T-helper 2 cell treated with Interferon-gamma antibody and Interleukin-4, amounts not matched to agents 5 μg/mL and 100 μg/mL, for 36 hours (primary cell): ENCODE results near the gene HOGA1.
"Not testable (repeated sequence)": the region's sequence is repeated elsewhere in the genome, so short reads cannot be mapped to it uniquely, and the experiment has no call there.

Experiments
- DNase-seq: peaks from one replicate; pipeline ENCODE4 v3.0.0; 2021; ENCODE audit warnings: low spot score
- H3K27ac Mint-ChIP-seq: one replicate; pipeline ENCODE4 v1.8.0; 2021; ENCODE audit warnings: mild to moderate bottlenecking, mixed read lengths
- H3K27me3 Mint-ChIP-seq: one replicate; pipeline ENCODE4 v1.8.0; 2021; ENCODE audit warnings: low read depth, mixed read lengths
- H3K36me3 Mint-ChIP-seq: one replicate; pipeline ENCODE4 v1.8.0; 2021; ENCODE audit warnings: low read depth, mixed read lengths
- H3K4me1 Mint-ChIP-seq: one replicate; pipeline ENCODE4 v1.8.0; 2021; ENCODE audit warnings: low read depth, mixed read lengths
- H3K4me3 Mint-ChIP-seq: one replicate; pipeline ENCODE4 v1.8.0; 2022; ENCODE audit warnings: mild to moderate bottlenecking, moderate library complexity, mixed read lengths
- H3K9me3 Mint-ChIP-seq: one replicate; pipeline ENCODE4 v1.8.0; 2021; ENCODE audit warnings: mixed read lengths

HOGA1 gene

GRCh38 chr10:97567891-97568290, 16.3 kb upstream of the HOGA1 start:
- no peak for DNase-seq
- Mint-ChIP-seq H3K27me3 (no peaks in the 10 kb centered on the region), H3K9me3 (no peaks in the 10 kb centered on the region), H3K4me1 (no peaks in the 10 kb centered on the region), H3K27ac (no peak overlapping the region), H3K36me3 (no peaks in the 10 kb centered on the region), H3K4me3 (no peak overlapping the region)

DNA sequence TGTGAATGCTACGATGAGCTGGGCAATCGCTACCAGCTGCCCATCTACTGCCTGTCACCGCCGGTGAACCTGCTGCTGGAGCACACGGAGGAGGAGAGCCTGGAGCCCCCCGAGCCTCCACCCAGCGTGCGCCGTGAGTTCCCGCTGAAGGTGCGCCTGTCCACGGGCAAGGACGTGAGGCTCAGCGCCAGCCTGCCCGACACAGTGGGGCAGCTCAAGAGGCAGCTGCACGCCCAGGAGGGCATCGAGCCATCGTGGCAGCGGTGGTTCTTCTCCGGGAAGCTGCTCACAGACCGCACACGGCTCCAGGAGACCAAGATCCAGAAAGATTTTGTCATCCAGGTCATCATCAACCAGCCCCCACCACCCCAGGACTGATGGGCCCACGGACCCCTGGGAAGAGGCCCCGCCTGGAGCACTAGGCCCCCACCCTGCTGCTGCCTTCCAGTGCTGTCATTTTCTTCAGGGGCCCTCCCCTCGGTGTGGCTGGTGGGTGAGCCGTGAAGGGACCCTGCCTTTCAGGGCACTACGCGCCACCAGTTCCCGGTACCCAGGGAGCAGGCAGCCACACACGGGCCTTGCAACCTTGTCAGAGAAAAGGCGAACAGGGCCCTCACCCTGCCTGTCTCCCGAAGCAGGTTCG, 13.9 kb upstream of the HOGA1 start:
- no peaks in the 10 kb centered on the region for H3K36me3 Mint-ChIP-seq
- no peak overlapping the region for H3K4me3 Mint-ChIP-seq
- DNase-seq = no peak
- H3K27ac Mint-ChIP-seq = no peak overlapping the region
- H3K9me3 Mint-ChIP-seq = no peaks in the 10 kb centered on the region
- H3K27me3 Mint-ChIP-seq = no peaks in the 10 kb centered on the region
- no peaks in the 10 kb centered on the region for H3K4me1 Mint-ChIP-seq

DNA sequence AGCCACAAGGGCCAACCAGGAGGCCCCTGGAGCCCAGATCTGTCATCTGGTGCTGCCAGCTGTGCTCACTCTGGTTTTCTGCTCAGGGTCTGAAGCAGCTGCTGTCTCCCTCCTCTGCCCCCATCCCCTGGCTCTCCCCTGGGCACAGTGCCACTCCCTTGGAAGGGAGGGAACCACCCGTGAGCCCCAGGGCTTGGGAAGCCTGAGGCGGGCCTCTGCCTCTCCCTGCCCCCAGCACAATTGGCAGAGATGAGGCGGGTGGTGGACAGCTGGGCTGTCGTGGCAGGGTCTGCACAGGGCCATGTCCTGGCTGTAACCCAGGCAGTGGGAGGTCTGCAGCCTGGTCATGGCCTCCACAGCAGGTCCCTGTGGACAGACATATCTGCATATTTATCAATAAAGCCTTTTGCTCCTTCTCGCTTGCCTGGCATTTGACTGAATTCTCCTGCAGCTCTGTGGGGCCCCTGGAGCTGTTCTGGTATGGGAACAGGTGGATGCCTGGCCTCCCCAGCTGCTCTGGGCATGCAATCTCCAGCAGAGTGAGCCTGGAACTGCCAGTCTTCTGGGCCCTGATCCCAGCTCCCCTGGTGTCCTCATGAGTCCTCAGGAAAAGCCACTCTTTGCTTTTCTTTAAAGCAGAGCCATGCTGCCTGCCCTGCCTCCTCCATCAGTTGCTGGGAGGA, 13.3 kb upstream of the HOGA1 start:
- no peaks in the 10 kb centered on the region for H3K9me3 Mint-ChIP-seq
- H3K27ac Mint-ChIP-seq = no peak overlapping the region
- H3K4me1 Mint-ChIP-seq = no peaks in the 10 kb centered on the region
- no peaks in the 10 kb centered on the region for H3K36me3 Mint-ChIP-seq
- DNase-seq = no peak
- H3K4me3 Mint-ChIP-seq = no peak overlapping the region
- H3K27me3 Mint-ChIP-seq = no peaks in the 10 kb centered on the region

- no peak for DNase-seq
- no peak overlapping the region for H3K27ac Mint-ChIP-seq
These were observed 12.6 kb upstream of the HOGA1 start for GRCh38 chr10:97571622-97572021.

GRCh38 chr10:97572214-97572989, 11.8 kb upstream of the HOGA1 start, which contains the start of gene ANKRD2:
TSS of gene ANKRD2 (plus strand) at chr10:97572779. CDS start at chr10:97572789, 10 bp downstream.
- peak; percentile 25 for DNase-seq
- Mint-ChIP-seq H3K27me3 (no peaks in the 10 kb centered on the region), H3K4me1 (no peaks in the 10 kb centered on the region), H3K9me3 (no peaks in the 10 kb centered on the region), H3K4me3 (no peak within 1 kb of the TSS), H3K27ac (no peak within 1 kb of the TSS), H3K36me3 (no peaks in the 10 kb centered on the region)

More at GRCh38 chr10:97571622-97572021, 12.6 kb upstream of the HOGA1 start:
- Mint-ChIP-seq H3K27me3 (no peaks in the 10 kb centered on the region), H3K36me3 (no peaks in the 10 kb centered on the region), H3K9me3 (no peaks in the 10 kb centered on the region), H3K4me3 (no peak overlapping the region), H3K4me1 (no peaks in the 10 kb centered on the region)

DNA sequence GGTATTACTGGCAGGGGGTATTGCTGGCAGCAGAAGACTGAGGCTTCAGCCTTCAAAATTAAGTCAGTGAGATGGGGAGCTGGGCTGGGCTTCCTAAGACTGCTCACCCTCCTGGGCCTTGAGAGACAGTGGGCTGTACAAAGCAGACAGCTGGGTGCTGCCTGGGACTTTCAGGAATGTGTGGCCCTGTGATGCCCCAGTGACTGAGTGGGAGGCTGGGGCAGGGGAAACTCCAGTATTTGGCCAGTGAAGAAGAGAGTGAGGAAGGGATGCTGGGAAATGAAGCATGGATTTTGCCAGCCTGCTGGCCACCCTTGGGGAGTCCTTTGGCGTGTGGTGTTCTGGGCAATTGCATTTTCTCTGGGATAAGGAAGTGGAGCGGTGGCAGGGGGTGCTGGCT, 11.2 kb upstream of the HOGA1 start:
- Mint-ChIP-seq H3K4me1 (no peaks in the 10 kb centered on the region), H3K27me3 (no peaks in the 10 kb centered on the region), H3K4me3 (no peak overlapping the region), H3K36me3 (no peaks in the 10 kb centered on the region), H3K9me3 (no peaks in the 10 kb centered on the region), H3K27ac (no peak overlapping the region)
- DNase-seq = no peak

DNA sequence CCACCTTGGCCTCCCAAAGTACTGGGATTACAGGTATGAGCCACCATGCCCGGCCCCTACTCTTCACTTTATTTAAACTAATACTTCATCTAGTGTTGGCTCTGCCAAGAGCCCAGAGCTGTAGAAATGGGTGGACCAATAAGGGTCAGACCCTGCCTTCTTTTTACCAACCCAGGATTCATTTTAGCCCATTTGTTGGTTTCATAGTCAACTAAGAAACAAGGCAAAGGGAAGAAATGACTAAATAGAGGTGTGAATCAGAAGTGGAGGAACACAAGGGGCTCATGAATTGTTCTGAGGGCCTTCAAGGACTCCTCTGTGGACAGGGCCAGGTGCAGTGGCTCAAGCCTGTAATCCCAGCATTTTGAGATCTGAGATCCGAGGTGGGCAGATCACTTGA, 10.5 kb upstream of the HOGA1 start:
- Mint-ChIP-seq H3K4me3 (no peak overlapping the region), H3K36me3 (no peaks in the 10 kb centered on the region), H3K9me3 (no peaks in the 10 kb centered on the region), H3K27me3 (peaks cover 3% of the 10 kb centered on the region), H3K27ac (no peak overlapping the region), H3K4me1 (no peaks in the 10 kb centered on the region)
- no peak for DNase-seq

DNA sequence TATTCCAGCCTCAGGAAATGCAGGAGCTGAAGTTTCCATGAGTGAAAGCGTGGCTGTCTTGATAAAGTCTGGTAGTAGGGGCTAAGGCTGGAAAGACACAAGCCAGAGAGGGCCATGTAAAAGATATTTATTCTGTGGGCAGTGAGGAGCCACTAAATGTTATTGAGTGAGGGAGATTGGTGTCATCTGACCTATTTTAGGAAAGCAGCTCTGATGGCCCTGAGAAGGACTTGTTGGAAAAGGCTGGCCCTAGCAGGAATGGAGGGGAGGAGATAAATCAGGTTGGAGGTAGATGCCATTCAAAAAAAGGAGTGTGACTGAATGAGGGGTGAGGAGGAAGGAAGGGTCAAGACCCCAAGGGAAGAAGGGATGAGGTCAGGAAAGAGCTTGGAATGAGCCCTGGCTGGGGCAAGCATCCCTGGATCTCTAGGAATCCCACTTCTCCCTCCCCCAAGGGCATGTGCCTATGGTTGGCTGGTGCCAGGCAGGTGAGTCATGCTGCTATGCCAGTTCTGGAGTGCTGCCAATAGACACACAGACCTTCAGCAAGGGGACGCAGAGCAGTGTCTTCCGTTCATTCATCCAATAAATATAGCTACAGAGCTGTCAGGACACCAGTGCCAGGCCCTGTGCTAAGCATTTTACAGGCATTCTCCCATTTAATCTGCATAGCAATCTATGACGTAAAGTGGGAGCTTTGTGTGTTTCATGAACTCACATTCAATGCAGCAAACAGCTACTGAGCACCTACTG, 9.6 kb upstream of the HOGA1 start:
- no peak for DNase-seq
- H3K4me3 Mint-ChIP-seq = no peak overlapping the region
- H3K36me3 Mint-ChIP-seq = no peaks in the 10 kb centered on the region
- peaks cover 4% of the 10 kb centered on the region for H3K27me3 Mint-ChIP-seq
- no peaks in the 10 kb centered on the region for H3K9me3 Mint-ChIP-seq
- no peaks in the 10 kb centered on the region for H3K4me1 Mint-ChIP-seq
- H3K27ac Mint-ChIP-seq = no peak overlapping the region

- no peak overlapping the region for H3K27ac Mint-ChIP-seq
- peaks cover 4% of the 10 kb centered on the region for H3K27me3 Mint-ChIP-seq
- H3K36me3 Mint-ChIP-seq = no peaks in the 10 kb centered on the region
- H3K4me3 Mint-ChIP-seq = no peak overlapping the region
- DNase-seq = no peak
- no peaks in the 10 kb centered on the region for H3K4me1 Mint-ChIP-seq
- H3K9me3 Mint-ChIP-seq = no peaks in the 10 kb centered on the region
These were observed 9.0 kb upstream of the HOGA1 start for GRCh38 chr10:97575127-97575668.

DNA sequence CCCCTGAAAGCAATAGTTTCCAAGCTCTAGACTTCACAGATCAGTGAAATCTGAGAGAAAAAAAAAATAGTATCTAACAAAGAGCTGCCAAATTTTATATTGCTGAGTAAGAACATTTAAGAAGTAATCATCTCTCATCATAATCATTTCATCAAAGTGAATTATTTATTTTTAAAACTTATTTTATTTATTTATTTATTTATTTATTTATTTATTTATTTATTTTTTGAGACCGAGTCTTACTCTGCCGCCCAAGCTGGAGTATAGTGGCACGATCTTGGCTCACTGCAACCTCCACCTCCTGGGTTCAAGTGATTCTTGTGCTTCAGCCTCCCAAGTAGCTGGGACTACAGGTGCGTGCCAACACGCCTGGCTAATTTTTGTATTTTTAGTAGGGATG, 7.7 kb upstream of the HOGA1 start:
- not testable (repeated sequence) for H3K9me3 Mint-ChIP-seq, DNase-seq, H3K36me3 Mint-ChIP-seq, H3K27ac Mint-ChIP-seq, H3K4me3 Mint-ChIP-seq, H3K27me3 Mint-ChIP-seq, H3K4me1 Mint-ChIP-seq

DNA sequence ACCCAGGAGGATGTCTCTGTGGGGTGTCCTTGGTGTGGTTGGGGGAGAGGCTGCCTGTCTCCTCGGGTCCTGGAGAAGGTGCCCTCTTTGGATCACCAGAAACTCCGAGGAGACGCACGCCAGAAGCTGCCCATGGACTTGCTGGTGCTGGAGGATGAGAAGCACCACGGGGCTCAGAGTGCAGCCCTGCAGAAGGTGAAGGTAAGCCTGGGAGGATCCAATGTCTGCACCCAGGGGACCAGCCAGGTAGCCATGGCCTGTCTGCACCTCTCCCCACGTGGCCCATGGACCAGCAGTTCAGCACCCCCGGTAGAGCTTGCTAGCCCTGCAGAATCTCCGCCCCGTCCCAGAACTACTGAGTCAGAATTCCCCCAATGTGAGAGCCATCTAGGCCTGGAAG, 6.5 kb upstream of the HOGA1 start:
- Mint-ChIP-seq H3K4me3 (no peak overlapping the region), H3K9me3 (no peaks in the 10 kb centered on the region), H3K36me3 (no peaks in the 10 kb centered on the region), H3K4me1 (no peaks in the 10 kb centered on the region), H3K27ac (no peak overlapping the region), H3K27me3 (peaks cover 4% of the 10 kb centered on the region)
- DNase-seq = no peak

- Mint-ChIP-seq H3K27me3 (peaks cover 4% of the 10 kb centered on the region), H3K4me1 (no peaks in the 10 kb centered on the region), H3K4me3 (no peak overlapping the region), H3K27ac (no peak overlapping the region), H3K36me3 (no peaks in the 10 kb centered on the region), H3K9me3 (no peaks in the 10 kb centered on the region)
- no peak for DNase-seq
These were observed 5.9 kb upstream of the HOGA1 start for GRCh38 chr10:97578171-97578844.
